K562 (cell line): ENCODE data around the gene AMBRA1. TPM values are rescaled to one million over a fixed set of nuclear protein-coding genes. Genes with fewer than 3 reads are reported as not detected.

Source experiments
- ATF7 ChIP-seq: fragments of 450-650 bp; IDR thresholded peaks from 2 replicates; pipeline ENCODE4 v1.7.1; 2014; ENCODE audit warnings: mild to moderate bottlenecking, moderate library complexity
- BMI1 ChIP-seq: fragments of 150-350 bp; IDR thresholded peaks from 2 replicates; pipeline ENCODE4 v1.6.1; 2014; ENCODE audit warnings: low read length
- CC2D1A ChIP-seq: fragments of 450-650 bp; IDR thresholded peaks from 2 replicates; pipeline ENCODE4 v1.6.1; 2017; ENCODE audit warnings: mild to moderate bottlenecking
- CEBPG ChIP-seq, 3 experiments: fragments of 200-800 bp in 1 of 3; sonication (Bioruptor generic) in 1 of 3; sonication (generic) in 1 of 3; formaldehyde crosslinking in 1 of 3; IDR thresholded peaks in 2 of 3; conservative IDR thresholded peaks in 1 of 3; 2 replicates each; pipeline versions ENCODE4 v1.6.1 to v1.8.0; 2016 to 2022; ENCODE audit warnings: missing compliant biosample characterization in 2 of 3, missing genetic modification characterization in 2 of 3, mild to moderate bottlenecking in 1 of 3, missing genetic modification reagents in 1 of 3
- CHD2 ChIP-seq: IDR thresholded peaks from 2 replicates; pipeline ENCODE4 v1.6.1; 2011; ENCODE audit warnings: low read depth, low read length
- DDX20 ChIP-seq: fragments of 450-650 bp; IDR thresholded peaks from 2 replicates; pipeline ENCODE4 v1.6.1; 2016; ENCODE audit warnings: missing genetic modification characterization, low read depth, mild to moderate bottlenecking, missing compliant biosample characterization, moderate library complexity
- EP400 ChIP-seq: fragments of 450-650 bp; IDR thresholded peaks from 2 replicates; pipeline ENCODE4 v1.6.1; 2017; ENCODE audit warnings: antibody characterized with exemption, mild to moderate bottlenecking, moderate library complexity
- MAFG ChIP-seq: fragments of 450-650 bp; conservative IDR thresholded peaks from 2 replicates; pipeline ENCODE4 v1.6.1; 2016; ENCODE audit warnings: missing genetic modification characterization, missing compliant biosample characterization
- NKRF ChIP-seq: fragments of 450-650 bp; IDR thresholded peaks from 2 replicates; pipeline ENCODE4 v1.6.1; 2016; ENCODE audit warnings: borderline replicate concordance
- PYGO2 ChIP-seq: fragments of 450-650 bp; IDR thresholded peaks from 2 replicates; pipeline ENCODE4 v1.6.1; 2016; ENCODE audit warnings: mild to moderate bottlenecking, missing genetic modification characterization, moderate library complexity, missing compliant biosample characterization
- SMARCB1 ChIP-seq: IDR thresholded peaks from 2 replicates; pipeline ENCODE4 v1.6.1; 2011; ENCODE audit warnings: improper control_type of control experiment, low read depth; ENCODE audit not compliant: insufficient read length
- TAF7 ChIP-seq: fragments of 450-650 bp; IDR thresholded peaks from 2 replicates; pipeline ENCODE4 v1.6.1; 2016; ENCODE audit warnings: missing genetic modification characterization, missing compliant biosample characterization
- TAF9B ChIP-seq: fragments of 450-650 bp; IDR thresholded peaks from 2 replicates; pipeline ENCODE4 v1.6.1; 2018; ENCODE audit warnings: mild to moderate bottlenecking; ENCODE audit not compliant: partially characterized antibody
- TBL1XR1 ChIP-seq, 2 experiments: IDR thresholded peaks; 2 replicates each; pipeline ENCODE4 v1.6.1; 2012; ENCODE audit warnings: improper control_type of control experiment in 2 of 2, low read length in 2 of 2, mild to moderate bottlenecking in 1 of 2
- ZKSCAN8 ChIP-seq: fragments of 200-800 bp; sonication (Bioruptor generic); IDR thresholded peaks from 2 replicates; pipeline ENCODE4 v1.6.1; 2016; ENCODE audit warnings: missing genetic modification characterization, missing compliant biosample characterization
- ZNF561 ChIP-seq: fragments of 450-650 bp; formaldehyde crosslinking; conservative IDR thresholded peaks from 2 replicates; pipeline ENCODE4 v1.4.0; 2020; ENCODE audit warnings: mild to moderate bottlenecking, moderate library complexity
- ZNF668 ChIP-seq: fragments of 250-450 bp; sonication (Bioruptor Pico); IDR thresholded peaks from 2 replicates; pipeline ENCODE4 v1.8.0; 2022; ENCODE audit warnings: mild to moderate bottlenecking, inconsistent platforms
- ZNF76 ChIP-seq: fragments of 250-450 bp; sonication (Bioruptor Pico); IDR thresholded peaks from 2 replicates; pipeline ENCODE4 v1.4.0; 2020; ENCODE audit warnings: mild to moderate bottlenecking, moderate library complexity, borderline replicate concordance
- polyA plus RNA-seq, 8 experiments: library from polyadenylated mRNA; depleted of rRNA in 4 of 8; stranded (reverse) in 5 of 8; unstranded in 3 of 8; fragments of >200 nt; fragmentation: Nextera tagmentation in 2 of 8; fragmentation: Illumina TruSeq in 1 of 8; extraction: Ambion mirVana in 2 of 8; extraction: Trizol in 1 of 8; gene quantifications; 2 replicates each; pipeline versions ENCODE4 v1.2.1 to v1.2.3, GENCODE V29; 2011 to 2014; ENCODE audit warnings: inconsistent platforms in 1 of 8, missing spikeins in 1 of 8
- total RNA-seq, 7 experiments: library from RNA; depleted of rRNA in 6 of 7; stranded (reverse); fragments of >200 nt in 6 of 7; fragmentation: Illumina TruSeq in 2 of 7; extraction: Trizol in 2 of 7; gene quantifications; 2 replicates each; pipeline versions ENCODE4 v1.2.1 to v1.2.3, GENCODE V29; 2011 to 2021; ENCODE audit warnings: low replicate concordance in 1 of 7
- TF ChIP-seq, protein P1 (sequence below): fragments of 250-450 bp; sonication (Bioruptor Pico); IDR thresholded peaks from 2 replicates; pipeline ENCODE4 v1.5.0; 2021; ENCODE audit warnings: mild to moderate bottlenecking, borderline replicate concordance

Gene AMBRA1
- total and polyA plus RNA-seq, 9 of the 15 experiments (the other 6 are each of a cell fraction or from before 2014, with no cell fraction given): 0.15 to 24.5 (median 13.0) TPM

DNA sequence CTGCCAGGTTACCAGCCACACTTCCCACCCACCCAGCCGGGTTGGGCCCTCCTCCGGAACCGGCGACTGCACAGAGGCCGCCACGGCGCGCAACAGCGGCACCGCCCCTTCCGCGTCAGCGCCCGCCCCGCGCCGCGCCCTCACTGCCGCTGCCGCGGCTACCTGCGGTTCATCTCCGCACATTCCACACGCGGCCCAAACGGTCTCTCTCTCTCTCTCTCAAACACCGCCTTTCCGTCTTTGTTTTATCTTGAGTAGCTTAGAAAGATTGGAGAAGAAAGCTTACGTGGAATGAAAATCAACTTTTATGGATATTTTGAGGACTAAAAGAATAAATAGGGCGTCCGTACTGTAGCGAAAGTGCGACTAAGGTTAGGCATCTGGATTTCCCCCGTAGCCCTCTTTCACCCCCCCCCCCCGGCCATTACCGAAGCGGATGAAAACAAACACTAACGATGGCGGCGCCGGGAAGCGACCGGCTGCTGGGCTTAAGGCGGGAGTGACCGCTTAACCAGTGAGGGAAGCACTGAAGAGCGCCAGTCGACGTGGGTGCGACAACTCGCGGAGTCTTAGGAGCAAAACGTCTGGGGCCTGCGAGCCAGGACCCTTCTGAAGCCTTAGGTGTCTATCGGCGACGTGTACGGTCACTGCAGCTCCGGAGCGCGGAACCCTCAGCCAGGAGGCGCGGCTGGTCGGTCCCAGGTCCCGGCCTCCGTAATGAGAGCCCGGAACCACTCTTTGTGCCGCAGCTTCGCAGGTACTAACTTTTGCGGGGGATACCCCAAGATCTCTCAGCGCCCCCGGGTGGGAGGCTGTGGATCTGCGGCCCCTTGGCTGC is 23.5 kb upstream of the AMBRA1 start, which contains the start of the genes ATG13 and HARBI1 (continued):
- TF ChIP-seq SMARCB1 (no peak), ZNF561 (CRISPR knock-in tag) (no peak), ZNF76 (CRISPR knock-in tag) (no peak), BMI1 (no peak), EP400 (peak; percentile 96), ATF7 (no peak), PYGO2 (tag) (no peak), TBL1XR1 (IDR thresholded peaks at IDR 0.05; ENCODE audit: low read length in 2 of 2) (peak in 1 of 2 experiments; percentile 24; a peak in 1 of 4 replicates), TAF9B (peak; percentile 59), MAFG (no peak), CEBPG (CRISPR knock-in tag; IDR thresholded peaks at IDR 0.05) (no peak), CEBPG (tag; conservative IDR thresholded peaks at IDR 0.05 in 1 of 2, IDR thresholded peaks at IDR 0.05 in 1 of 2) (no peak), ZNF668 (CRISPR knock-in tag) (no peak), CHD2 (0 out of 2 replicates have a peak, but pooled peaks have one; percentile 18), DDX20 (tag) (no peak), ZKSCAN8 (CRISPR knock-in tag) (no peak), NKRF (0 out of 2 replicates have a peak, but pooled peaks have one; percentile 63), CC2D1A (no peak; the same call in 1 of the 2 replicates), TAF7 (tag) (peak; percentile 65; the same call in 1 of the 2 replicates)
- TF ChIP-seq, protein P1, sequence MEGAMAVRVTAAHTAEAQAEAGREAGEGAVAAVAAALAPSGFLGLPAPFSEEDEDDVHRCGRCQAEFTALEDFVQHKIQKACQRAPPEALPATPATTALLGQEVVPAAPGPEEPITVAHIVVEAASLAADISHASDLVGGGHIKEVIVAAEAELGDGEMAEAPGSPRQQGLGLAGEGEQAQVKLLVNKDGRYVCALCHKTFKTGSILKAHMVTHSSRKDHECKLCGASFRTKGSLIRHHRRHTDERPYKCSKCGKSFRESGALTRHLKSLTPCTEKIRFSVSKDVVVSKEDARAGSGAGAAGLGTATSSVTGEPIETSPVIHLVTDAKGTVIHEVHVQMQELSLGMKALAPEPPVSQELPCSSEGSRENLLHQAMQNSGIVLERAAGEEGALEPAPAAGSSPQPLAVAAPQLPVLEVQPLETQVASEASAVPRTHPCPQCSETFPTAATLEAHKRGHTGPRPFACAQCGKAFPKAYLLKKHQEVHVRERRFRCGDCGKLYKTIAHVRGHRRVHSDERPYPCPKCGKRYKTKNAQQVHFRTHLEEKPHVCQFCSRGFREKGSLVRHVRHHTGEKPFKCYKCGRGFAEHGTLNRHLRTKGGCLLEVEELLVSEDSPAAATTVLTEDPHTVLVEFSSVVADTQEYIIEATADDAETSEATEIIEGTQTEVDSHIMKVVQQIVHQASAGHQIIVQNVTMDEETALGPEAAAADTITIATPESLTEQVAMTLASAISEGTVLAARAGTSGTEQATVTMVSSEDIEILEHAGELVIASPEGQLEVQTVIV (CRISPR knock-in tag): no peak
